Neuronal stem cell (in vitro differentiated cells): ENCODE data around the gene LMNA.
"Not testable (repeated sequence)": the region's sequence is repeated elsewhere in the genome, so short reads cannot be mapped to it uniquely, and the experiment has no call there.

Experiments used
- DNase-seq: peaks from one replicate; pipeline ENCODE4 v3.0.0-alpha.2; 2013; ENCODE audit warnings: low spot score
- H2AFZ ChIP-seq: one replicate; pipeline ENCODE4 v1.6.1; 2013; ENCODE audit warnings: mild to moderate bottlenecking, low read length, inconsistent platforms
- H2AK5ac ChIP-seq: 2 replicates; pipeline ENCODE4 v1.6.1; 2013; ENCODE audit warnings: low read depth, mild to moderate bottlenecking, inconsistent platforms, low read length, moderate library complexity, mixed read lengths
- H2BK120ac ChIP-seq: 2 replicates; pipeline ENCODE4 v1.6.1; 2013; ENCODE audit warnings: low read depth, mild to moderate bottlenecking, inconsistent platforms, low read length, moderate library complexity, mixed read lengths
- H2BK12ac ChIP-seq: one replicate; pipeline ENCODE4 v1.6.1; 2013; ENCODE audit warnings: low read length, inconsistent platforms
- H2BK15ac ChIP-seq: 2 replicates; pipeline ENCODE4 v1.6.1; 2013; ENCODE audit warnings: mild to moderate bottlenecking, low read length, inconsistent platforms, mixed read lengths
- H2BK5ac ChIP-seq: one replicate; pipeline ENCODE4 v1.6.1; 2013; ENCODE audit warnings: inconsistent platforms, mild to moderate bottlenecking, low read length, moderate library complexity
- H3K14ac ChIP-seq: one replicate; pipeline ENCODE4 v1.6.1; 2013; ENCODE audit warnings: low read length, inconsistent platforms
- H3K18ac ChIP-seq: 2 replicates; pipeline ENCODE4 v1.6.1; 2013; ENCODE audit warnings: low read length, inconsistent platforms
- H3K23ac ChIP-seq: 2 replicates; pipeline ENCODE4 v1.6.1; 2013; ENCODE audit warnings: low read depth, mild to moderate bottlenecking, mixed read lengths, low read length, inconsistent platforms; ENCODE audit not compliant: poor library complexity
- H3K27ac ChIP-seq: replicated peaks from 3 replicates; pipeline ENCODE4 v1.5.1; 2013; ENCODE audit warnings: low read length, inconsistent platforms
- H3K27me3 ChIP-seq, 3 experiments: 2 replicates each; pipeline ENCODE4 v1.6.1; 2013; ENCODE audit warnings: low read length in 3 of 3, mild to moderate bottlenecking in 2 of 3, inconsistent platforms in 1 of 3, low read depth in 1 of 3, mixed read lengths in 1 of 3, moderate library complexity in 1 of 3; ENCODE audit not compliant: control insufficient read depth in 3 of 3, insufficient read depth in 3 of 3
- H3K36me3 ChIP-seq, 2 donors: replicated peaks in 1 of 2; 2 replicates each; pipeline ENCODE4 v1.6.1; 2013; ENCODE audit warnings: low read length in 2 of 2; ENCODE audit not compliant: control insufficient read depth in 2 of 2, insufficient read depth in 2 of 2
- H3K4ac ChIP-seq: 2 replicates; pipeline ENCODE4 v1.6.1; 2013; ENCODE audit warnings: inconsistent platforms, mild to moderate bottlenecking, low read length, moderate library complexity
- H3K4me1 ChIP-seq, 2 donors: 1 replicate in 1 of 2; 2 replicates in 1 of 2; pipeline ENCODE4 v1.6.1; 2013; ENCODE audit warnings: low read length in 2 of 2, low read depth in 1 of 2; ENCODE audit not compliant: control insufficient read depth in 2 of 2, insufficient read depth in 1 of 2
- H3K4me2 ChIP-seq: one replicate; pipeline ENCODE4 v1.6.1; 2013; ENCODE audit warnings: mild to moderate bottlenecking, low read length, inconsistent platforms; ENCODE audit not compliant: insufficient read depth, poor library complexity, severe bottlenecking
- H3K4me3 ChIP-seq, 2 donors: 2 replicates each; pipeline ENCODE4 v1.5.1; 2013; ENCODE audit warnings: low read length in 2 of 2, mild to moderate bottlenecking in 2 of 2, inconsistent platforms in 1 of 2, moderate library complexity in 1 of 2
- H3K79me1 ChIP-seq: one replicate; pipeline ENCODE4 v1.6.1; 2013; ENCODE audit warnings: low read depth, mild to moderate bottlenecking, inconsistent platforms, low read length, moderate library complexity
- H3K9ac ChIP-seq: one replicate; pipeline ENCODE4 v1.6.1; 2013; ENCODE audit warnings: mild to moderate bottlenecking, low read depth, low read length, inconsistent platforms; ENCODE audit not compliant: poor library complexity
- H3K9me3 ChIP-seq, 2 donors: replicated peaks in 1 of 2; 2 replicates each; pipeline versions ENCODE3 to v1.6.1; 2013; ENCODE audit warnings: low read length in 2 of 2, mild to moderate bottlenecking in 2 of 2, inconsistent platforms in 1 of 2, low read depth in 1 of 2, mixed read lengths in 1 of 2, moderate library complexity in 1 of 2; ENCODE audit not compliant: control insufficient read depth in 2 of 2, insufficient read depth in 1 of 2
- H4K8ac ChIP-seq: one replicate; pipeline ENCODE4 v1.6.1; 2013; ENCODE audit warnings: low read depth, mild to moderate bottlenecking, inconsistent platforms, low read length, moderate library complexity
- H4K91ac ChIP-seq: one replicate; pipeline ENCODE4 v1.6.1; 2013; ENCODE audit warnings: low read length, low read depth, mild to moderate bottlenecking, inconsistent platforms; ENCODE audit not compliant: poor library complexity
- WGBS, 2 donors: extraction: QIAGEN DNeasy Blood & Tissue Kit; methylation state at CpG; one replicate each; pipeline ENCODE4 v1.1.7; 2013; ENCODE audit warnings: missing lambda C conversion rate in 2 of 2, mixed read lengths in 1 of 2; ENCODE audit not compliant: insufficient read length in 2 of 2, insufficient replicate concordance in 1 of 2; ENCODE audit errors: extremely low coverage in 2 of 2; 5-methylcytosine and 5-hydroxymethylcytosine counted together

LMNA gene

GRCh38 chr1:156180471-156180870 lies 66.0 kb downstream of the LMNA start:
- Histone ChIP-seq H2BK120ac (no peak overlapping the region), H3K27ac (no peak overlapping the region), H2BK15ac (no peak overlapping the region), H3K27me3 (peaks cover 0 to 10% (median 0%) of the 10 kb centered on the region in 3 experiments), H3K9ac (no peak overlapping the region), H3K4me2 (no peak overlapping the region), H3K4ac (no peak overlapping the region), H2BK12ac (no peak overlapping the region), H3K14ac (no peak overlapping the region), H2BK5ac (no peak overlapping the region), H3K18ac (no peak overlapping the region), H3K36me3 (no peaks in the 10 kb centered on the region), H4K8ac (no peak overlapping the region), H3K4me1 (peaks cover 0 to 11% of the 10 kb centered on the region in 2 donors), H3K4me3 (no peak overlapping the region), H3K9me3 (peaks cover 0 to under 1% of the 10 kb centered on the region in 2 donors), H2AK5ac (peak overlapping the region; percentile 63), H4K91ac (no peak overlapping the region), H2AFZ (no peak overlapping the region), H3K79me1 (no peaks in the 10 kb centered on the region), H3K23ac (no peak overlapping the region)
- DNase-seq, result no peak
- WGBS, 2 donors, result no CpG with 5 or more reads among the region's 3 CpGs

DNA sequence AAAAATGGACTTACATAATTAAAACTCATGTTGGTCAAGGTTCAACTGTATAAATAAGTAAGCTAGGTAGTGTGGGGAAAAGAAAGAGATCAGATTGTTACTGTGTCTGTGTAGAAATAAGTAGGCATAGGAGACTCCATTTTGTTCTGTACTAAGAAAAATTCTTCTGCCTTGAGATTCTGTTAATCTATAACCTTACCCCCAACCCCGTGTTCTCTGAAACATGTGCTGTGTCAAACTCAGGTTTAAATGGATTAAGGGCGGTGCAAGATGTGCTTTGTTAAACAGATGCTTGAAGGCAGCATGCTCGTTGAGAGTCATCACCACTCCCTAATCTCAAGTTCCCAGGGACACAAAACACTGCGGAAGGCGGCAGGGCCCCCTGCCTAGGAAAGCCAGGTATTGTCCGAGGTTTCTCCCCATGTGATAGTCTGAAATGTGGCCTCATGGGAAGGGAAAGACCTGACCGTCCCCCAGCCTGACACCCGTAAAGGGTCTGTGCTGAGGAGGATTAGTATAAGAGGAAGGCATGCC lies 66.9 kb downstream of the LMNA start:
- H2BK5ac ChIP-seq, H3K4me3 ChIP-seq, H3K14ac ChIP-seq, H3K4me2 ChIP-seq, H3K36me3 ChIP-seq, H3K27me3 ChIP-seq, H2BK15ac ChIP-seq, H4K8ac ChIP-seq, H3K9ac ChIP-seq, H3K79me1 ChIP-seq, H3K27ac ChIP-seq, H3K9me3 ChIP-seq, H2BK12ac ChIP-seq, DNase-seq, H3K18ac ChIP-seq, H2AK5ac ChIP-seq, H4K91ac ChIP-seq, H3K23ac ChIP-seq, H3K4ac ChIP-seq, H2BK120ac ChIP-seq: not testable (repeated sequence)
- Histone ChIP-seq H3K4me1 (peaks cover 0 to 11% of the 10 kb centered on the region in 2 donors), H2AFZ (peak overlapping the region; percentile 82)
- WGBS, 2 donors, result no CpG with 5 or more reads among the region's 8 CpGs

DNA sequence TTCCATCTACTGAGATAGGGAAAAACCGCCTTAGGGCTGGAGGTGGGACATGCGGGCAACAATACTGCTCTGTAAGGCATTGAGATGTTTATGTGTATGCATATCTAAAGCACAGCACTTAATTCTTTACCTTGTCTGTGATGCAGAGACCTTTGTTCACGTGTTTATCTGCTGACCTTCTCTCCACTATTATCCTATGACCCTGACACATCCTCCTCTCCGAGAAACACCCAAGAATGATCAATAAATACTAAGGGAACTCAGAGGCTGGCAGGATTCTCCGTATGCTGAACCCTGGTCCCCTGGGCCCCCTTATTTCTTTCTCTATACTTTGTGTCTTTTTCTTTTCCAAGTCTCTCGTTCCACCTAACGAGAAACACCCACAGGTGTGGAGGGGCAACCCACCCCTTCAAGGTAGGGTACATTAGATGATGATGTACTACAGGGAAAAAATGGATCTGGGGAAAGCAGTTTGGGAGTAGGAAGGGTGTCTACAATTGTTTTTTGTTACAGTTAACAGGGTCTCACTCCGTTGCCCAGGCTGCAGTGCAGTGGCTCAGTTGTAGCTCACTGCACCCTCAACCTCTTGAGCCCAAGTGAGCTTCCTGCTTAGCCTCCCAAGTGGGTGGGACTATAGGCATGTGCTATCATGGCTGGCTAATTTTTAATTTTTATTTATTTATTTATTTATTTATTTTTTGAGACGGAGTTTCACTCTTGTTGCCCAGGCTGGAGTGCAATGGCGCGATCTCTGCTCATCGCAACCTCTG lies 67.7 kb downstream of the LMNA start:
- H2BK12ac ChIP-seq, result peak overlapping the region; percentile 98
- not testable (repeated sequence) for H3K36me3 ChIP-seq, H2BK15ac ChIP-seq, H2BK5ac ChIP-seq, H3K14ac ChIP-seq, H3K79me1 ChIP-seq, H4K8ac ChIP-seq, H3K9me3 ChIP-seq, H2BK120ac ChIP-seq, H3K23ac ChIP-seq, H3K27me3 ChIP-seq, H3K4me2 ChIP-seq, H4K91ac ChIP-seq, DNase-seq, H3K4me3 ChIP-seq, H3K27ac ChIP-seq, H3K4ac ChIP-seq, H3K9ac ChIP-seq
- peak overlapping the region; percentile 82 for H2AFZ ChIP-seq
- peak overlapping the region; percentile 65 for H3K18ac ChIP-seq
- no CpG with 5 or more reads among the region's 12 CpGs for WGBS, 2 donors
- H3K4me1 ChIP-seq, result peaks cover 0 to 11% of the 10 kb centered on the region in 2 donors
- H2AK5ac ChIP-seq, result peak overlapping the region; percentile 75

DNA sequence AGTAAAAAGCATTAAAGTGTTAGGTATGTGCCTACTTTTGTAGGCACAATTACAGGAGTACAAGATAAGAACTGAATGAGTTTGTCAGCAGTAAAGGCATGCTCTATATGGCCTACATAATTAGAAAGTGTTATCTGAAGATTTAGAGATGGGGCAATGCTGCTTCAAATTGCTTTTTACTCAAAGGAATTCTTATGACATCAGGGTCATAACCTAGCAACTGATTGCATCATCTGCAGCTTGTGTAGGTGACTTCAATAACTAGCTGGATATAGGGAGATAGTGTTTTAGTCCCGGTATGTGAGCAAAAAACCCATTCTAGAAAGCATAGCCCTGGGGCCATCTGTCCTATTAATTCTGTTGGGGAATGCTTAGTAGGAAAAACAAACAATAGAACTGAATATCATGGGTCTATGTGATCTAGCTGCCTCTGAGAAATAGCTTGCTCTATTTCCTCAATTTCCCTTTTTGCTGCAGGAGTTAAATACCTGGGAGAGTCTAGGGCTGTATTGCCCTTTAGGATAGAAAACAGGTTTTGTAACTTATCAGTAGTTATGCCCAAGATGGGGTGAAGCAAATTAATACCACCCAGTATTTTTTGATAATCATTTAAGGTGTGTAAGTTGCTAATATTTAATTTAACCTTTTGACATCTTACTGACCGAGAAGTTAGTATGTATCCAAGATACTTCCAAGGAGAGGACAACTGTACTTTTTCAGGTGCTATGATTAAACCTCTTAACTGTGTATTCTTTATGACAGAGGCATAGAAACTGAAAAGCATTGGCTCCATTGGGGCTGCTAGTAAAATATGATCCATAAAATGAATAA lies 72.1 kb downstream of the LMNA start:
- not testable (repeated sequence) for H3K14ac ChIP-seq, H4K8ac ChIP-seq, H3K4me3 ChIP-seq, H3K4me2 ChIP-seq, H3K23ac ChIP-seq, H3K4me1 ChIP-seq, H3K4ac ChIP-seq, H2BK5ac ChIP-seq, DNase-seq, H3K79me1 ChIP-seq, H3K9ac ChIP-seq, H3K27me3 ChIP-seq, H3K18ac ChIP-seq, H4K91ac ChIP-seq, H3K27ac ChIP-seq, H2BK12ac ChIP-seq, H3K36me3 ChIP-seq, H2AK5ac ChIP-seq, H2AFZ ChIP-seq, H2BK120ac ChIP-seq, H2BK15ac ChIP-seq
- no CpG with 5 or more reads among the region's 2 CpGs for WGBS, 2 donors
- H3K9me3 ChIP-seq, result peaks cover 0 to 16% of the 10 kb centered on the region in 2 donors
